K562 (cell line): ENCODE measurements around the gene ZNF620. TPM values are rescaled to one million over a fixed set of nuclear protein-coding genes. Genes with fewer than 3 reads are reported as not detected.

ENCODE experiments used
- ATAC-seq: fragments of 200-7000 bp; cut with Tn5 transposase; 3 replicates; pipeline ENCODE4 v1.9.1; 2020; ENCODE audit warnings: moderate library complexity
- BruUV-seq: library from RNA; stranded (reverse); fragments of 400-500 nt; replicated peaks from 2 replicates; lab custom pipeline; 2021; lab: Mats Ljungman, UMichigan
- CTCF ChIA-PET: fragments of 300-600 bp; formaldehyde crosslinking; extraction: SDS; loops from one replicate; lab custom pipeline; 2021; ENCODE audit warnings: low intra/inter-chr PET ratio; lab: Yijun Ruan, JAX
- POLR2A ChIA-PET: fragments of 300-600, 350-650 bp; sonication (Branson Sonifier 250); formaldehyde crosslinking; extraction: SDS; loops from one replicate; lab custom pipeline; 2021; ENCODE audit warnings: antibody characterized with exemption, inconsistent platforms; lab: Yijun Ruan, JAX
- DNase-seq, 4 experiments: peaks; one replicate each; pipeline versions ENCODE4 v3.0.0 to v3.0.0-alpha.2; 2011 to 2018; ENCODE audit warnings: low spot score in 3 of 4, mixed read lengths in 3 of 4; ENCODE audit errors: extremely low read depth in 1 of 4
- FAIRE-seq: peaks from 2 replicates; lab custom pipeline; 2011; peaks lifted over from hg19 to GRCh38; lab: Jason Lieb, UNC
- H2AFZ ChIP-seq: 2 replicates; pipeline ENCODE4 v1.6.0; 2011; ENCODE audit warnings: low read depth, low read length, control low read depth, inconsistent platforms
- H3K27ac ChIP-seq: fragments of 200-600 bp; 3 replicates; pipeline ENCODE4 v1.8.0; 2011; ENCODE audit warnings: low read depth, mild to moderate bottlenecking, control low read depth, inconsistent platforms, low read length, moderate library complexity, mixed read lengths; ENCODE audit errors: extremely low read depth
- H3K27me3 ChIP-seq, 2 experiments: fragments of 300-600 bp in 1 of 2; 2 replicates in 1 of 2; 3 replicates in 1 of 2; pipeline versions ENCODE4 v1.6.0 to v1.8.0; 2011; ENCODE audit warnings: inconsistent platforms in 2 of 2, low read length in 2 of 2, mild to moderate bottlenecking in 1 of 2, mixed read lengths in 1 of 2, moderate library complexity in 1 of 2; ENCODE audit not compliant: control insufficient read depth in 2 of 2, insufficient read depth in 2 of 2
- H3K36me3 ChIP-seq: fragments of 300-600 bp; 3 replicates; pipeline ENCODE4 v1.8.0; 2011; ENCODE audit warnings: mild to moderate bottlenecking, low read length, inconsistent platforms; ENCODE audit not compliant: control insufficient read depth, insufficient read depth
- H3K4me1 ChIP-seq, 2 experiments: fragments of 200-600 bp in 1 of 2; replicated peaks in 1 of 2; 2 replicates in 1 of 2; 3 replicates in 1 of 2; pipeline versions ENCODE4 v1.5.1 to v1.8.0; 2011; ENCODE audit warnings: inconsistent platforms in 2 of 2, low read length in 2 of 2, mild to moderate bottlenecking in 1 of 2, mixed read lengths in 1 of 2, moderate library complexity in 1 of 2; ENCODE audit not compliant: control insufficient read depth in 2 of 2, insufficient read depth in 2 of 2
- H3K4me2 ChIP-seq: 2 replicates; pipeline ENCODE4 v1.6.1; 2011; ENCODE audit warnings: low read length, control low read depth, inconsistent platforms, mixed read lengths; ENCODE audit not compliant: insufficient read depth
- H3K4me3 ChIP-seq: fragments of 200-600 bp; sonication (generic), shearing (Covaris generic); 2 replicates; pipeline ENCODE4 v1.5.1; 2016; ENCODE audit warnings: control low read depth, inconsistent platforms
- H3K79me2 ChIP-seq: fragments of 200-600 bp; 3 replicates; pipeline ENCODE4 v1.8.0; 2011; ENCODE audit warnings: low read length, inconsistent platforms; ENCODE audit not compliant: control insufficient read depth, insufficient read depth
- H3K9ac ChIP-seq, 2 experiments: 2 replicates each; pipeline versions ENCODE4 v1.6.0 to v1.6.1; 2011; ENCODE audit warnings: low read depth in 2 of 2, low read length in 2 of 2, control low read depth in 1 of 2, inconsistent platforms in 1 of 2, mild to moderate bottlenecking in 1 of 2, mixed read lengths in 1 of 2; ENCODE audit not compliant: insufficient read depth in 1 of 2
- H3K9me1 ChIP-seq: one replicate; pipeline ENCODE4 v1.6.0; 2011; ENCODE audit warnings: inconsistent platforms, mild to moderate bottlenecking, low read length, moderate library complexity; ENCODE audit not compliant: control insufficient read depth, insufficient read depth
- H3K9me3 ChIP-seq: replicated peaks from 2 replicates; pipeline ENCODE4 v1.5.1; 2011; ENCODE audit warnings: low read depth, low read length, inconsistent platforms; ENCODE audit not compliant: control insufficient read depth, insufficient read depth
- H4K20me1 ChIP-seq: replicated peaks from 2 replicates; pipeline ENCODE4 v1.6.1; 2011; ENCODE audit warnings: low read length, inconsistent platforms, mixed read lengths; ENCODE audit not compliant: control insufficient read depth, insufficient read depth
- ARHGAP35 ChIP-seq: fragments of 450-650 bp; IDR thresholded peaks from 2 replicates; pipeline ENCODE4 v1.6.1; 2018; ENCODE audit not compliant: partially characterized antibody
- CREM ChIP-seq: IDR thresholded peaks from 2 replicates; pipeline ENCODE4 v1.6.1; 2014; ENCODE audit warnings: antibody characterized with exemption, low read depth
- EHMT2 ChIP-seq: fragments of 450-650 bp; IDR thresholded peaks from 2 replicates; pipeline ENCODE4 v1.6.1; 2018; ENCODE audit warnings: antibody characterized with exemption
- FOXJ2 ChIP-seq: fragments of 200-800 bp; sonication (Bioruptor generic); IDR thresholded peaks from 2 replicates; pipeline ENCODE4 v1.6.1; 2016; ENCODE audit warnings: missing genetic modification characterization, missing compliant biosample characterization
- KLF1 ChIP-seq: fragments of 450-650 bp; IDR thresholded peaks from 2 replicates; pipeline ENCODE4 v1.6.1; 2016; ENCODE audit warnings: missing genetic modification characterization, missing compliant biosample characterization
- MBD1 ChIP-seq: fragments of 250-450 bp; sonication (Bioruptor Pico); IDR thresholded peaks from 2 replicates; pipeline ENCODE4 v1.8.0; 2022; ENCODE audit warnings: inconsistent platforms
- MCM3 ChIP-seq: fragments of 450-650 bp; IDR thresholded peaks from 2 replicates; pipeline ENCODE4 v1.6.1; 2016
- NCOA1 ChIP-seq: fragments of 450-650 bp; IDR thresholded peaks from 2 replicates; pipeline ENCODE4 v1.6.1; 2016; ENCODE audit warnings: low read depth
- NR2F6 ChIP-seq: fragments of 450-650 bp; formaldehyde crosslinking; IDR thresholded peaks from 2 replicates; pipeline ENCODE4 v1.4.0; 2020; ENCODE audit warnings: mild to moderate bottlenecking
- POLR2B ChIP-seq: fragments of 450-650 bp; IDR thresholded peaks from 2 replicates; pipeline ENCODE4 v1.6.1; 2018; ENCODE audit warnings: low read depth; ENCODE audit not compliant: partially characterized antibody
- TCF7 ChIP-seq: sonication (generic); IDR thresholded peaks from 2 replicates; pipeline ENCODE4 v1.6.1; 2016; ENCODE audit warnings: antibody characterized with exemption, borderline replicate concordance
- YBX1 ChIP-seq: fragments of 450-650 bp; IDR thresholded peaks from 2 replicates; pipeline ENCODE4 v1.7.1; 2016; ENCODE audit warnings: mild to moderate bottlenecking
- ZBTB33 ChIP-seq: sonication (generic); formaldehyde crosslinking; IDR thresholded peaks from 2 replicates; pipeline ENCODE4 v1.8.1; 2023; ENCODE audit warnings: mild to moderate bottlenecking, missing genetic modification reagents
- ZBTB49 ChIP-seq: sonication (generic); formaldehyde crosslinking; IDR thresholded peaks from 2 replicates; pipeline ENCODE4 v1.8.0; 2022; ENCODE audit warnings: missing genetic modification reagents, mild to moderate bottlenecking, borderline replicate concordance
- ZNF134 ChIP-seq: fragments of 250-450 bp; sonication (Bioruptor Pico); conservative IDR thresholded peaks from 2 replicates; pipeline ENCODE4 v1.4.0; 2020
- WGBS: fragments of 100-300 bp; shearing (Covaris generic); methylation state at CpG from one replicate; pipeline ENCODE4 v1.1.6; 2016; ENCODE audit warnings: low coverage, mixed read lengths; ENCODE audit not compliant: insufficient coverage; ENCODE audit errors: missing lambda C conversion rate; 5-methylcytosine and 5-hydroxymethylcytosine counted together
- in situ Hi-C: fragments of 300-500 bp; cut with MboI; formaldehyde crosslinking; loops from 4 replicates; pipeline ENCODE4 v1.15.0; 2018; ENCODE audit warnings: inconsistent platforms, mixed read lengths
- intact Hi-C: fragments of 100-400 bp; cut with micrococcal nuclease; formaldehyde crosslinking; loops from 2 replicates; pipeline ENCODE4 v1.14.2; 2022
- polyA plus RNA-seq, 8 experiments: library from polyadenylated mRNA; depleted of rRNA in 4 of 8; stranded (reverse) in 5 of 8; unstranded in 3 of 8; fragments of >200 nt; fragmentation: Nextera tagmentation in 2 of 8; fragmentation: Illumina TruSeq in 1 of 8; extraction: Ambion mirVana in 2 of 8; extraction: Trizol in 1 of 8; gene quantifications; 2 replicates each; pipeline versions ENCODE4 v1.2.1 to v1.2.3, GENCODE V29; 2011 to 2014; ENCODE audit warnings: inconsistent platforms in 1 of 8, missing spikeins in 1 of 8
- total RNA-seq, 7 experiments: library from RNA; depleted of rRNA in 6 of 7; stranded (reverse); fragments of >200 nt in 6 of 7; fragmentation: Illumina TruSeq in 2 of 7; extraction: Trizol in 2 of 7; gene quantifications; 2 replicates each; pipeline versions ENCODE4 v1.2.1 to v1.2.3, GENCODE V29; 2011 to 2021; ENCODE audit warnings: low replicate concordance in 1 of 7
- TF ChIP-seq, protein P1 (sequence below): fragments of 450-650 bp; IDR thresholded peaks from 2 replicates; pipeline ENCODE4 v1.6.1; 2016; ENCODE audit warnings: mild to moderate bottlenecking

ZNF620 gene
- total and polyA plus RNA-seq, 9 of the 15 experiments (the other 6 are each of a cell fraction or from before 2014, with no cell fraction given) = 1.2 to 5.5 (median 3.3) TPM

DNA sequence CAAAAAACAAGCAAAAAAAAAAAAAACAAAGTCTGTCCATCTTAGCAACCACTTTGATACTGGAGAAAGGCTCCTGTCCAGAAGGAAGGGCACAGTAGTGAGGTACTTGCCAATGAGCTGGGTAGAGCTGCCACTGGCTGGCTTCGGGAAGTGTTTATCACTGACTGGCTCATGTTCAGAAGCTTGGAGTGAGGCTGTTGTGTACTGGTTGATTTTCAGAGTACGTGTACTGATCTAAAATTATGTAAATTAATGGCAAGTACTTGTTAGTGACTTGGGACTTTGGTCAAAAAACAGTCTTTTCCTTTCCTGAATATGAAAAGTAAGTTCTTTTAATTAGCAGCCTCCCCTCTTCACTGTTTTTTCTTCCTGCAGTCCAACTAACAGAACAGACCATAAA, 17.9 kb downstream of the ZNF620 start:
- peak overlapping the region; percentile 88; the same call in 2 of the 3 replicates for H3K27ac ChIP-seq
- DNase-seq = no peak
- 75% methylated on average over 2 of the region's 2 CpGs for WGBS
- H3K9me1 ChIP-seq = no peaks in the 10 kb centered on the region
- no TSS peak for BruUV-seq
- no peaks in the 10 kb centered on the region for H3K27me3 ChIP-seq
- no peaks in the 10 kb centered on the region for H3K9me3 ChIP-seq
- in situ Hi-C loops (no loop called here), intact Hi-C loops (loop anchor here (2.0 kb wide), 1 partner anchor 71 kb away; no protein-coding TSS in a partner anchor)
- peak overlapping the region; percentile 90; the same call in 1 of the 2 replicates for H3K4me2 ChIP-seq
- H4K20me1 ChIP-seq = no peaks in the 10 kb centered on the region
- no peak for FAIRE-seq
- no peak for ATAC-seq
- peak overlapping the region; percentile 87; the same call in 1 of the 2 replicates for H3K4me3 ChIP-seq
- POLR2A ChIA-PET = interaction anchor here (0.6 to 2.2 kb wide), 8 partner anchors 13 to 271 kb away, joined by 3 to 11 read pairs (median 4); partner anchors contain the start of gene ZNF620
- peaks cover 9 to 12% of the 10 kb centered on the region in 2 experiments; a peak in 4 of 5 replicates for H3K4me1 ChIP-seq
- H3K9ac ChIP-seq = peak overlapping the region in 1 of 2 experiments; percentile 92; a peak in 1 of 4 replicates
- H3K79me2 ChIP-seq = peaks cover 25% of the 10 kb centered on the region
- peak overlapping the region; percentile 92 for H2AFZ ChIP-seq
- CTCF ChIA-PET = no interaction called here
- peaks cover 23% of the 10 kb centered on the region; the same call in 2 of the 3 replicates for H3K36me3 ChIP-seq
- TF ChIP-seq NCOA1 (no peak), FOXJ2 (tag) (no peak), CREM (no peak), ZNF134 (CRISPR knock-in tag) (no peak), YBX1 (no peak), ZBTB49 (no peak), TCF7 (no peak), EHMT2 (no peak), KLF1 (no peak), NR2F6 (CRISPR knock-in tag) (no peak), MBD1 (CRISPR knock-in tag) (no peak), ARHGAP35 (no peak), POLR2B (no peak), ZBTB33 (CRISPR knock-in tag) (no peak), MCM3 (no peak)
- TF ChIP-seq, protein P1, sequence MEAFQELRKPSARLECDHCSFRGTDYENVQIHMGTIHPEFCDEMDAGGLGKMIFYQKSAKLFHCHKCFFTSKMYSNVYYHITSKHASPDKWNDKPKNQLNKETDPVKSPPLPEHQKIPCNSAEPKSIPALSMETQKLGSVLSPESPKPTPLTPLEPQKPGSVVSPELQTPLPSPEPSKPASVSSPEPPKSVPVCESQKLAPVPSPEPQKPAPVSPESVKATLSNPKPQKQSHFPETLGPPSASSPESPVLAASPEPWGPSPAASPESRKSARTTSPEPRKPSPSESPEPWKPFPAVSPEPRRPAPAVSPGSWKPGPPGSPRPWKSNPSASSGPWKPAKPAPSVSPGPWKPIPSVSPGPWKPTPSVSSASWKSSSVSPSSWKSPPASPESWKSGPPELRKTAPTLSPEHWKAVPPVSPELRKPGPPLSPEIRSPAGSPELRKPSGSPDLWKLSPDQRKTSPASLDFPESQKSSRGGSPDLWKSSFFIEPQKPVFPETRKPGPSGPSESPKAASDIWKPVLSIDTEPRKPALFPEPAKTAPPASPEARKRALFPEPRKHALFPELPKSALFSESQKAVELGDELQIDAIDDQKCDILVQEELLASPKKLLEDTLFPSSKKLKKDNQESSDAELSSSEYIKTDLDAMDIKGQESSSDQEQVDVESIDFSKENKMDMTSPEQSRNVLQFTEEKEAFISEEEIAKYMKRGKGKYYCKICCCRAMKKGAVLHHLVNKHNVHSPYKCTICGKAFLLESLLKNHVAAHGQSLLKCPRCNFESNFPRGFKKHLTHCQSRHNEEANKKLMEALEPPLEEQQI = no peak
